ENCODE results near the gene ZDHHC17. TPM values are rescaled to one million over a fixed set of nuclear protein-coding genes. Genes with fewer than 3 reads are reported as not detected.

Gene ZDHHC17
- polyA plus RNA-seq, 1 experiment, result 34.5 TPM

DNA sequence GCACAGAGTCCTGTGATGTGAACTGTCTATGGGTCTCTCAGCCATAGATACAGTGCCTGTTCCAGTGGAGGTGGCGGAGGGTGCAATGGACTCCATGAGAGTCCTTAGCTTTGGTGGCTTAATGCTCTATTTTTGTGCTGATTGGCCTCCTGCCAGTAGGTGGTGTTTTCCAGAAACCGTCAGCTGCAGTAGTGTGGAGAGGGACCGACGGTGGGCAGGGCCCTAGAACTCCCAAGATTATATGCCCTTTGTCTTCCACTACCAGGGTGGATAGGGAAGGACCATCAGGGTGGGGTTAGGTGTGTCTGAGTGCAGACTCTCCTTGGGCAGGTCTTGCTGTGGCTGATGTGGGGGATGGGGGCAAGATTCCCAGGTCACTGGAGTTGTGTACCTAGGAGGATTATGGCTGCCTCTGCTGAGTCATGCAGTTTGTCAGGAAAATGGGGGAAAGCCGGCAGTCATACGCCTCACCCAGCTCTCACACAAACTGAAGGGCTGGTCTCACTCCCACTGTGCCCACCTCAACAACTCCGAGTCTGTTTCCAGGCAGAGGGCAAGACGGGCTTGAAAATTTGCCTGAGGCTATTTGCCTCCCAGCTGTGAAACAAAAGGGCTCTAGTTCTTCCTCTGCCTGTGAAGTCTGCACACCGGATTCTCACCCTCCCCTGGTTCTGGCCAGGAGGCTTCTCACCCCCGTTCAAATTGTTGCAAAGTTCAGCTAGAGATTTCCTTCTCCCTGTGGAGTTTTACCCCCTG lies 24.9 kb upstream of the ZDHHC17 start:
- DNase-seq (ENCODE audit: low read depth), result no peak
- TF ChIP-seq, protein P1, sequence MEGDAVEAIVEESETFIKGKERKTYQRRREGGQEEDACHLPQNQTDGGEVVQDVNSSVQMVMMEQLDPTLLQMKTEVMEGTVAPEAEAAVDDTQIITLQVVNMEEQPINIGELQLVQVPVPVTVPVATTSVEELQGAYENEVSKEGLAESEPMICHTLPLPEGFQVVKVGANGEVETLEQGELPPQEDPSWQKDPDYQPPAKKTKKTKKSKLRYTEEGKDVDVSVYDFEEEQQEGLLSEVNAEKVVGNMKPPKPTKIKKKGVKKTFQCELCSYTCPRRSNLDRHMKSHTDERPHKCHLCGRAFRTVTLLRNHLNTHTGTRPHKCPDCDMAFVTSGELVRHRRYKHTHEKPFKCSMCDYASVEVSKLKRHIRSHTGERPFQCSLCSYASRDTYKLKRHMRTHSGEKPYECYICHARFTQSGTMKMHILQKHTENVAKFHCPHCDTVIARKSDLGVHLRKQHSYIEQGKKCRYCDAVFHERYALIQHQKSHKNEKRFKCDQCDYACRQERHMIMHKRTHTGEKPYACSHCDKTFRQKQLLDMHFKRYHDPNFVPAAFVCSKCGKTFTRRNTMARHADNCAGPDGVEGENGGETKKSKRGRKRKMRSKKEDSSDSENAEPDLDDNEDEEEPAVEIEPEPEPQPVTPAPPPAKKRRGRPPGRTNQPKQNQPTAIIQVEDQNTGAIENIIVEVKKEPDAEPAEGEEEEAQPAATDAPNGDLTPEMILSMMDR (IDR thresholded peaks at IDR 0.05; ENCODE audit: insufficient read depth, low read depth, low read length), result no peak
- peaks cover 2% of the 10 kb centered on the region; the same call in 1 of the 2 replicates for H3K27me3 ChIP-seq (ENCODE audit: control insufficient read depth, insufficient read depth, low read length)
- ChIA-PET CTCF (interaction anchor here (0.8 to 1.1 kb wide), 2 partner anchors 21 to 24 kb away, joined by 3 read pairs; no protein-coding TSS in a partner anchor), POLR2A (no interaction called here)
- no peak overlapping the region for H3K4me3 ChIP-seq (ENCODE audit: low read depth, low read length)
- H3K36me3 ChIP-seq (ENCODE audit: control insufficient read depth, insufficient read depth, low read length), result no peaks in the 10 kb centered on the region

DNA sequence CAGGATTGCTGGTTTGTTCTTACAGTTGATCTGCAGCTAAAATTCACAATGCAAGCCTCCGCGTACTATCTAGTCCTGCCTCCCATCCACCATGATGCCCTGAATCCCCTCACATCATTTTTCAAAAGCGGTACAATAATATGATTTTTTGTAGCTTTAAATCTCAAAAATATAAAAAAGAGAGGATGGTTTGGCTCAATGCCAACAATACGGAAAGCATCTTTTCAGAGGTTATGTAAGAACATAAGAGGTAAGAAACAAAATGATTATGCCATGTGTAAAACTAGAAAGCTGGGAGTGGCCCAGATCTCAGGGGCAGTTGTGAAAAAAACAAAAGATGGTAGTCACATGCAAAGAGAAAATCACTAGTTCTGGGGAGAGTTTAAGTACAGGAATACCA lies 24.0 kb upstream of the ZDHHC17 start:
- Histone ChIP-seq H3K36me3 (ENCODE audit: control insufficient read depth, insufficient read depth, low read length) (no peaks in the 10 kb centered on the region), H3K27me3 (ENCODE audit: control insufficient read depth, insufficient read depth, low read length) (peaks cover 2% of the 10 kb centered on the region; the same call in 1 of the 2 replicates), H3K4me3 (ENCODE audit: low read depth, low read length) (no peak overlapping the region)
- no peak for DNase-seq (ENCODE audit: low read depth)
- POLR2A ChIA-PET, result no interaction called here
- TF ChIP-seq, protein P1 (IDR thresholded peaks at IDR 0.05; ENCODE audit: insufficient read depth, low read depth, low read length), result no peak
- CTCF ChIA-PET, result interaction anchor here (0.8 to 1.1 kb wide), 2 partner anchors 22 to 23 kb away, joined by 3 read pairs; no protein-coding TSS in a partner anchor

DNA sequence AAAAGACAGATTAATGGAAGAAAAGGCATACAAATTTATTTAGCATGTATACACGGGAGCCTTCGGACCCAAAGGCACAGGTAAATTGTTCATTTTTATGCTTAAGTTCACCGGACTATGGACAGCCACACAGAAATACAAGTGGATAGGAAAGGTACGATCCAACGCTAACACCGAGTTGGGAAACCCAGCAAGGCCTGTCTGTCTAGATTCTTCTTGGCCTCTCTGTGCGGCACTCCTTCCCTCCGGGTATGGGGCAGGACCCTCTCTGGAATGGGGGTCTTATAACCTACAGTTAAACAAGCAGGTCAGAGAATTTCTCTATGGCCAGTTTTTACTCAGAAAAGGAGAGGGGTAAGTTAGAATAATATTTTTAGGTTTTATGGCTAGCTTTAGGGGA lies 23.4 kb upstream of the ZDHHC17 start:
- POLR2A ChIA-PET, result no interaction called here
- CTCF ChIA-PET, result interaction anchor here (0.8 kb wide), 1 partner anchor 19 kb away, joined by 3 read pairs; no protein-coding TSS in a partner anchor

DNA sequence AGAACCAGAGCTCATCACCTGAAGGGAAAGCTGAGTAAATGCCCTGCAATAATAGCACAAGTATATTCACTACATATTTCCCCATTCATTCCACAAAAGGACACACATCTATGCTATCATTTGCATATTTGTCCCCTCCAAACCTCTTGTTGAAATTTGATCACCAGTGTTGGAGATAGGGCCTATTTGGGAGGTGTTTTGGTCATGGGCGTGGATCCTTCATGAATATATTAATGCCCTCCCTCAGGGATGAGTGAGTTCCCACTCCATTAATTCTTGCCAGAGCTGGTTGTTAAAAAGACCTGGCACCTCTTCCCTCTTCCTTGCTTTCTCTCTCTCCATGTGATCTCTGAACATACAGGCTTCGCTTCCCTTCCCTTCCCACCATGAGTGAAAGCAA lies 18.6 kb upstream of the ZDHHC17 start:
- ChIA-PET POLR2A (no interaction called here), CTCF (interaction anchor here (1.2 kb wide), 1 partner anchor 25 kb away, joined by 4 read pairs; no protein-coding TSS in a partner anchor)
- no peaks in the 10 kb centered on the region for H3K36me3 ChIP-seq (ENCODE audit: control insufficient read depth, insufficient read depth, low read length)

More for the DNA sequence above, 23.4 kb upstream of the ZDHHC17 start:
- TF ChIP-seq, protein P1 (IDR thresholded peaks at IDR 0.05; ENCODE audit: insufficient read depth, low read depth, low read length), result no peak
- DNase-seq (ENCODE audit: low read depth), result no peak
- no peaks in the 10 kb centered on the region for H3K36me3 ChIP-seq (ENCODE audit: control insufficient read depth, insufficient read depth, low read length)
- H3K4me3 ChIP-seq (ENCODE audit: low read depth, low read length), result no peak overlapping the region
- H3K27me3 ChIP-seq (ENCODE audit: control insufficient read depth, insufficient read depth, low read length), result peaks cover 2% of the 10 kb centered on the region; the same call in 1 of the 2 replicates

DNA sequence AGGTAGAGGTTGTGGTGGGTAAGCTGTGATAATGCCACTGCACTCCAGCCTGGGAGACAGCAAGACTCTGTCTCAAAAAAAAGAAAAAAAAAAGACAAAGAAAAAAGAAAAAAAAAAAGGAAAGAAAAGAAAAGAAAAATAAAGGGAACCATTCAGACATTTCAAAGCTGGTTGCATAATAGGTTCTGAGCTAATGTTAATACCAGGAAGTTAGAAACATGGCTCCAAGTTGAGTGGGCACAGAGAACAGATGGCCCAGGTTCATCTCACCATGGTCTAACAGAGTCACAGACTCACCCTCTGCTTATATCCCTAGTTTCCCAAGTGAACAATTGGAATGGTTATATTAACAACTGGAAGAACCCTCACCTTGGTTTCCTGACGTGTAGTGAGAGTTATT lies 17.4 kb upstream of the ZDHHC17 start:
- Histone ChIP-seq H3K27me3 (ENCODE audit: control insufficient read depth, insufficient read depth, low read length) (peaks cover 2% of the 10 kb centered on the region; the same call in 1 of the 2 replicates), H3K4me3 (ENCODE audit: low read depth, low read length) (no peak overlapping the region), H3K36me3 (ENCODE audit: control insufficient read depth, insufficient read depth, low read length) (no peaks in the 10 kb centered on the region)
- ChIA-PET CTCF (no interaction called here), POLR2A (interaction anchor here (0.6 kb wide), 1 partner anchor 17 kb away, joined by 3 read pairs; no protein-coding TSS in a partner anchor)
- no peak for DNase-seq (ENCODE audit: low read depth)
- TF ChIP-seq, protein P1 (IDR thresholded peaks at IDR 0.05; ENCODE audit: insufficient read depth, low read depth, low read length), result no peak

More for the DNA sequence above, 18.6 kb upstream of the ZDHHC17 start:
- Histone ChIP-seq H3K27me3 (ENCODE audit: control insufficient read depth, insufficient read depth, low read length) (peaks cover 2% of the 10 kb centered on the region; the same call in 1 of the 2 replicates), H3K4me3 (ENCODE audit: low read depth, low read length) (no peak overlapping the region)
- TF ChIP-seq, protein P1 (IDR thresholded peaks at IDR 0.05; ENCODE audit: insufficient read depth, low read depth, low read length), result no peak
- DNase-seq (ENCODE audit: low read depth), result no peak

Data from BJ (cell line).